Measurements from ENCODE around the gene NCR3LG1. TPM values are rescaled to one million over a fixed set of nuclear protein-coding genes. Genes with fewer than 3 reads are reported as not detected.

NCR3LG1 gene
- total RNA-seq, 2 donors from 2014 or later, result 4.2 to 9.7 TPM

GRCh38 chr11:17385926-17386325 is 34.3 kb downstream of the NCR3LG1 start:
- no peaks in the 10 kb centered on the region for H3K27me3 ChIP-seq (replicated peaks; ENCODE audit: insufficient read depth)
- no peaks in the 10 kb centered on the region for H3K36me3 ChIP-seq
- H3K4me1 ChIP-seq (ENCODE audit: control insufficient read depth in 1 of 2, low read depth in 2 of 2), result peaks cover 4 to 16% of the 10 kb centered on the region in 2 donors
- no peak for ATAC-seq (ENCODE audit: insufficient number of reproducible peaks, low FRiP score, low read depth)
- no peaks in the 10 kb centered on the region for H3K9me3 ChIP-seq
- DNase-seq (ENCODE audit: low spot score), result no peak
- TF ChIP-seq CTCF (IDR thresholded peaks at IDR 0.05), result no peak
- peak overlapping the region; percentile 71 for H3K27ac ChIP-seq
- H3K4me3 ChIP-seq, result peak overlapping the region; percentile 54

GRCh38 chr11:17386331-17387084 is 34.9 kb downstream of the NCR3LG1 start:
- no peaks in the 10 kb centered on the region for H3K9me3 ChIP-seq
- DNase-seq (ENCODE audit: low spot score), result peak; percentile 28
- H3K4me1 ChIP-seq (ENCODE audit: control insufficient read depth in 1 of 2, low read depth in 2 of 2), result peaks cover 4 to 16% of the 10 kb centered on the region in 2 donors
- H3K27me3 ChIP-seq (replicated peaks; ENCODE audit: insufficient read depth), result no peaks in the 10 kb centered on the region
- peak overlapping the region; percentile 54 for H3K4me3 ChIP-seq
- ATAC-seq (ENCODE audit: insufficient number of reproducible peaks, low FRiP score, low read depth), result peak; percentile 74
- TF ChIP-seq CTCF (IDR thresholded peaks at IDR 0.05), result peak; percentile 77
- H3K36me3 ChIP-seq, result no peaks in the 10 kb centered on the region
- peak overlapping the region; percentile 71 for H3K27ac ChIP-seq

GRCh38 chr11:17387254-17387653 is 35.7 kb downstream of the NCR3LG1 start:
- Histone ChIP-seq H3K36me3 (no peaks in the 10 kb centered on the region), H3K9me3 (no peaks in the 10 kb centered on the region), H3K4me3 (no peak overlapping the region), H3K27ac (no peak overlapping the region), H3K27me3 (replicated peaks; ENCODE audit: insufficient read depth) (no peaks in the 10 kb centered on the region), H3K4me1 (ENCODE audit: control insufficient read depth in 1 of 2, low read depth in 2 of 2) (peaks cover 4 to 16% of the 10 kb centered on the region in 2 donors)
- ATAC-seq (ENCODE audit: insufficient number of reproducible peaks, low FRiP score, low read depth) (no peak), DNase-seq (ENCODE audit: low spot score) (no peak)
- no peak for TF ChIP-seq CTCF (IDR thresholded peaks at IDR 0.05)

- Histone ChIP-seq H3K9me3 (no peaks in the 10 kb centered on the region), H3K36me3 (no peaks in the 10 kb centered on the region), H3K4me3 (no peak overlapping the region), H3K4me1 (ENCODE audit: control insufficient read depth in 1 of 2, low read depth in 2 of 2) (peaks cover 4 to 16% of the 10 kb centered on the region in 2 donors), H3K27me3 (replicated peaks; ENCODE audit: insufficient read depth) (no peaks in the 10 kb centered on the region), H3K27ac (no peak overlapping the region)
- DNase-seq (ENCODE audit: low spot score), result no peak
- TF ChIP-seq CTCF (IDR thresholded peaks at IDR 0.05), result no peak
- no peak for ATAC-seq (ENCODE audit: insufficient number of reproducible peaks, low FRiP score, low read depth)
These were observed 36.2 kb downstream of the NCR3LG1 start for GRCh38 chr11:17387811-17388210.

- H3K36me3 ChIP-seq, result no peaks in the 10 kb centered on the region
- H3K9me3 ChIP-seq, result no peaks in the 10 kb centered on the region
- no peak for TF ChIP-seq CTCF (IDR thresholded peaks at IDR 0.05)
- no peaks in the 10 kb centered on the region for H3K27me3 ChIP-seq (replicated peaks; ENCODE audit: insufficient read depth)
- peaks cover 4 to 16% of the 10 kb centered on the region in 2 donors for H3K4me1 ChIP-seq (ENCODE audit: control insufficient read depth in 1 of 2, low read depth in 2 of 2)
- no peak for ATAC-seq (ENCODE audit: insufficient number of reproducible peaks, low FRiP score, low read depth)
- DNase-seq (ENCODE audit: low spot score), result no peak
- H3K4me3 ChIP-seq, result peak within 1 kb of the TSS; percentile 68
- H3K27ac ChIP-seq, result no peak within 1 kb of the TSS
These were observed 37.1 kb downstream of the NCR3LG1 start, which contains the start of gene KCNJ11 for GRCh38 chr11:17388609-17389210. KCNJ11 (minus strand) TSS chr11:17388659; CDS start chr11:17388091, 568 bp downstream.

All from thoracic aorta (tissue), 2 donors.